Measurements from ENCODE around the gene RSKR. TPM values are rescaled to one million over a fixed set of nuclear protein-coding genes. Genes with fewer than 3 reads are reported as not detected.
"Not testable (repeated sequence)": the region's sequence is repeated elsewhere in the genome, so short reads cannot be mapped to it uniquely, and the experiment has no call there.

RSKR gene
- total RNA-seq = 10 to 100 TPM in 1 of 2 donors, 1 to 10 TPM in 1; 8.4 to 10.0 TPM
- polyA plus RNA-seq (ENCODE audit: insufficient read length in 6 of 6) = 10 to 100 TPM; 18.9 to 31.6 (median 26.4) TPM
- long read RNA-seq, donor 1, transcript SGK494-211 (1 exons, 2,975 nt) = major isoform, 12 of 12 reads
- long read RNA-seq, donor 1, partial matches to known transcripts = 0 of 12 reads
- long read RNA-seq, donor 1, other reads (novel, unspliced or antisense) = 0 of 12 reads
- long read RNA-seq, donor 2, transcript SGK494-211 (1 exons, 2,975 nt) = major isoform, 13 of 13 reads
- long read RNA-seq, donor 2, partial matches to known transcripts = 0 of 13 reads
- long read RNA-seq, donor 2, other reads (novel, unspliced or antisense) = 0 of 13 reads
- long read RNA-seq, donor 3, partial matches to known transcripts = 0 of 3 reads
- long read RNA-seq, donor 3, other reads (novel, unspliced or antisense) = 0 of 3 reads
- long read RNA-seq, donor 4 = 0 reads
- long read RNA-seq, donor 5, transcript SGK494-211 (1 exons, 2,975 nt) = major isoform, 7 of 7 reads
- long read RNA-seq, donor 5, partial matches to known transcripts = 0 of 7 reads
- long read RNA-seq, donor 5, other reads (novel, unspliced or antisense) = 0 of 7 reads
- long read RNA-seq, donor 6, transcript SGK494-211 (1 exons, 2,975 nt) = major isoform, 5 of 5 reads
- long read RNA-seq, donor 6, partial matches to known transcripts = 0 of 5 reads
- long read RNA-seq, donor 6, other reads (novel, unspliced or antisense) = 0 of 5 reads
- long read RNA-seq, donor 7, transcript SGK494-211 (1 exons, 2,975 nt) = major isoform, 7 of 7 reads
- long read RNA-seq, donor 7, partial matches to known transcripts = 0 of 7 reads
- long read RNA-seq, donor 7, other reads (novel, unspliced or antisense) = 0 of 7 reads
- long read RNA-seq, donor 8, transcript SGK494-211 (1 exons, 2,975 nt) = major isoform, 13 of 13 reads
- long read RNA-seq, donor 8, partial matches to known transcripts = 0 of 13 reads
- long read RNA-seq, donor 8, other reads (novel, unspliced or antisense) = 0 of 13 reads
- long read RNA-seq, donor 9 = 0 reads
- long read RNA-seq, donor 10 = 0 reads
- long read RNA-seq, donor 11 = 0 reads
- long read RNA-seq, donor 12, transcript SGK494-211 (1 exons, 2,975 nt) = major isoform, 13 of 13 reads
- long read RNA-seq, donor 12, partial matches to known transcripts = 0 of 13 reads
- long read RNA-seq, donor 12, other reads (novel, unspliced or antisense) = 0 of 13 reads

GRCh38 chr17:28613931-28614381, at the start of gene RSKR:
Gene RSKR (minus strand): TSS chr17:28614185. CDS start chr17:28614161, 24 bp downstream.
- H3K9me3 ChIP-seq = no peaks in the 10 kb centered on the region
- DNase-seq (no peak), ATAC-seq (no peak)
- intact Hi-C loops (cut with DNase I) = loop anchor here in 1 of 2 donors (10.0 kb wide), 1 partner anchor 69 kb away; no protein-coding TSS in a partner anchor
- H3K27ac ChIP-seq = no peak within 1 kb of the TSS
- peaks cover 0 to 97% of the 10 kb centered on the region in 2 donors for H3K36me3 ChIP-seq
- no peaks in the 10 kb centered on the region for H3K27me3 ChIP-seq
- no peak within 1 kb of the TSS for H3K4me3 ChIP-seq
- no peaks in the 10 kb centered on the region for H3K4me1 ChIP-seq
- no peak for TF ChIP-seq CTCF (IDR thresholded peaks at IDR 0.05)

- TF ChIP-seq CTCF (IDR thresholded peaks at IDR 0.05) = no peak
- Histone ChIP-seq H3K4me3 (peak overlapping the region in 1 of 2 donors; percentile 84), H3K9me3 (no peaks in the 10 kb centered on the region), H3K36me3 (peaks cover 0 to 36% of the 10 kb centered on the region in 2 donors), H3K27me3 (no peaks in the 10 kb centered on the region), H3K27ac (no peak overlapping the region), H3K4me1 (peaks cover 18 to 53% of the 10 kb centered on the region in 2 donors)
- no peak for DNase-seq
- no peak for ATAC-seq
- intact Hi-C loops (cut with DNase I) = no loop called here
Observed at GRCh38 chr17:28663723-28664122, 49.7 kb upstream of the RSKR start.

- DNase-seq (no peak), ATAC-seq (peak; percentile 14)
- Histone ChIP-seq H3K9me3 (no peaks in the 10 kb centered on the region), H3K4me3 (peak overlapping the region; percentile 79 to 84), H3K36me3 (peaks cover 0 to 42% of the 10 kb centered on the region in 2 donors), H3K27ac (peak overlapping the region; percentile 91 to 96), H3K4me1 (peaks cover 18 to 58% of the 10 kb centered on the region in 2 donors), H3K27me3 (no peaks in the 10 kb centered on the region)
- TF ChIP-seq CTCF (IDR thresholded peaks at IDR 0.05) = no peak
- intact Hi-C loops (cut with DNase I) = no loop called here
Observed at GRCh38 chr17:28662527-28662829, 48.5 kb upstream of the RSKR start.

- no peaks in the 10 kb centered on the region for H3K27me3 ChIP-seq
- peak within 1 kb of the TSS; percentile 91 to 96 for H3K27ac ChIP-seq
- TF ChIP-seq CTCF (IDR thresholded peaks at IDR 0.05) = no peak
- ATAC-seq (peak; percentile 96), DNase-seq (peak; percentile 90 to 96 (median 94))
- H3K36me3 ChIP-seq = peaks cover 0 to 48% of the 10 kb centered on the region in 2 donors
- no peaks in the 10 kb centered on the region for H3K9me3 ChIP-seq
- intact Hi-C loops (cut with DNase I) = no loop called here
- peak within 1 kb of the TSS; percentile 79 to 84 for H3K4me3 ChIP-seq
- H3K4me1 ChIP-seq = peaks cover 18 to 58% of the 10 kb centered on the region in 2 donors
Observed at GRCh38 chr17:28661635-28662526, 47.9 kb upstream of the RSKR start, which contains the start of the genes SDF2 and SUPT6H. Gene SDF2 (minus strand): TSS chr17:28661906. CDS start chr17:28661876, 30 bp downstream. Gene SUPT6H (plus strand): TSS chr17:28662205. CDS start chr17:28673402, 11,197 bp downstream.

GRCh38 chr17:28659497-28659881, 45.5 kb upstream of the RSKR start:
- H3K9me3 ChIP-seq; ATAC-seq; H3K4me3 ChIP-seq; H3K27ac ChIP-seq; H3K27me3 ChIP-seq; intact Hi-C loops (cut with DNase I): not testable (repeated sequence)
- Histone ChIP-seq H3K4me1 (peaks cover 18 to 41% of the 10 kb centered on the region in 2 donors), H3K36me3 (peaks cover 0 to 54% of the 10 kb centered on the region in 2 donors)
- DNase-seq = peak in 1 of 4 donors; percentile 79

GRCh38 chr17:28658766-28659496, 44.9 kb upstream of the RSKR start:
- Histone ChIP-seq H3K36me3 (peaks cover 0 to 60% of the 10 kb centered on the region in 2 donors), H3K4me1 (peaks cover 18 to 36% of the 10 kb centered on the region in 2 donors)
- intact Hi-C loops (cut with DNase I); H3K27ac ChIP-seq; DNase-seq; H3K9me3 ChIP-seq; H3K27me3 ChIP-seq; ATAC-seq; H3K4me3 ChIP-seq: not testable (repeated sequence)
